NCI-H1092 treated with DMSO at 0.1 percent for 48 hours (cell line): ENCODE data around the gene PLEKHG4.

Source experiments
- DNase-seq: peaks from one replicate; lab custom pipeline; 2025; lab: John Stamatoyannopoulos, UW

Gene PLEKHG4

GRCh38 chr16:67244387-67245185 lies 34.7 kb upstream of the PLEKHG4 start:
- DNase-seq = no peak

DNA sequence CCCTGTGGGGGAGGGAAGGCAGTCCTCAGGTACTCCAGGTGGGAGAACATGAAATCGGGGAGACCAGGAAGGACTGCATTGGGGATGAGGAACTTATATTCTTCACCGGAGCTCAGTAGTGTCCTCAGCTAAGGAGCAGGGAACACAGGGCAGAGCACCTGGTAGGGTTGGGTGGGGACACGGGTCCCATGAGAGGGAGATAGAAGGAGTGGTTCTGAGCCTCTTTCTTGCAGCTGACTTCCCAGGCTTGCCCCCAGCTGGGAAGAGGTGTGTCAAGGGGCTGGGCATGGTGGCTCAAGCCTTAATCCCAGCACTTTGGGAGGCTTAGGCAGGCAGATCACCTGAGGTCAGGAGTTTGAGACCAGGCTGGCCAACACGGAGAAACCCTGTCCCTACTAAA lies 34.1 kb upstream of the PLEKHG4 start:
- no peak for DNase-seq

- DNase-seq = no peak
Measured at GRCh38 chr16:67245674-67246080, 33.7 kb upstream of the PLEKHG4 start.

DNA sequence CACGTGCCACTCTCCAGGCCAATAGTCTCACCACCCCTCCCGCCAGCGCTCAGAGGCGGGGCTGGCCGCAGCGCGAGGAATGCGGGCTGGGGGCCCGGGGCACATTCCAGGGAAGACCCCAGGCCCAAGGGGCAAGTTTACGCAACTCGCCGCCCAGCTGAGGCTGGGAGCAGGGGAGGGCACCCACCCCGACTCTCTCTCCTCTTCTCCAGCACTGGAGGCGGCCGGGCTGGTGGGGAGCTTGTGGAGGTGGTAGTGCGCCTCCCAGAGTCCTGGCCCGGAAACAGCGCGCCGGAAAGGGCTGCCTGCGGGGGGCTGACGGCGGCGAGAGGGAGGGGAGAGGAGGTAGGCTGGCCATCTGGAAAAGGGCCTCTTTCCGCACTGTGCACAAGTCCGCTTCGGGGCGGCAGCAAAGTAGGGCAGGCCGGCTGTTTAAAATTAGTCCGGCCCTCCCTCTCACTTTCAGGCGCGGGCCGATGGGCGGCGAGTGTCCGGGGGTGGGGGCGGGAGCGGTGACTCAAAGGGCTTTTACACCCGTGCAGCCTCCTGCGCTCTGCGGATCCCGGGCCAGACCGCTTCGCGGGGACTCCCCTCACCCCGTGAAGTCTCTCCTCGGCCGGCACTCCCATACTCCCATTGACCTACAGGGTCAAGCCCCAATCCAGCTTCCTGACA lies 33.1 kb upstream of the PLEKHG4 start:
- no peak for DNase-seq

GRCh38 chr16:67246756-67247191 lies 32.6 kb upstream of the PLEKHG4 start:
- no peak for DNase-seq

GRCh38 chr16:67247192-67248072 lies 31.9 kb upstream of the PLEKHG4 start, which contains the start of gene FHOD1:
TSS of gene FHOD1 (minus strand) at chr16:67247481. CDS start at chr16:67247410, 71 bp downstream.
- peak; percentile 57 for DNase-seq

GRCh38 chr16:67248073-67248400 lies 31.3 kb upstream of the PLEKHG4 start:
- no peak for DNase-seq

DNA sequence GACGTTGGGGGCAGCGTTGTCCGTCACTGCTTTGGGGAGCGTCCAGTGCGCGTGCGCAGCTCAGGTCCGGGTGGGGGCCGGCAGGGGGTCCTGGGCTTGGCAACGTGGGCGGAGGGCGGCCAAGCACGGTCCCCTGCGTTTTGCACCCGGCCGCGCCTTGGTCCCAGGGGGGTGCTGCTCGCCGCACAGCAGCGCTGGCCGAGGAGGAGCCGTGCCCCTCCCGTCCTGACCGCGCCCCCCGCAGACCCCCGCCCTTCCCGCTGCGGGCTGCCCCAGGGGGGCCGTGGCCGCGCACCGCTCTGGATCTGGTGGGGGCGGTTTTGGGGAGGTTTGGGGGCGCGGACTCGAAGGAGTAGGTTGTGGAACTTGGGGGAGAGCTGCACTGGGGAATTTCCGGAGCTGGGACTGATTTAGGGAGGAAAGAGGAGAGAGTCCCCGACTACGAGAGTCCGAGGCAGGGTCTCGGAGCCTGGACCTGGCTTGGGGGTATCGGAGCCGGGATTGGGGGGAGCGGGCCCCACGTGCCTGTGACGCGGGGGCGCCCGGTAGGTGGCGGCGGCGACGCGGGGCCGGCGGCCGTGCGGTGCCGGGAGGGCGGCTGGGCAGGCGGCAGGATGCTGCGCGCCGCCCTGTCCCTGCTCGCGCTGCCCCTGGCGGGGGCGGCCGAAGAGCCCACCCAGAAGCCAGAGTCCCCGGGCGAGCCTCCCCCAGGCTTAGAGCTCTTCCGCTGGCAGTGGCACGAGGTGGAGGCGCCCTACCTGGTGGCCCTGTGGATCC lies 30.7 kb upstream of the PLEKHG4 start, which contains the start of gene SLC9A5:
Gene SLC9A5 (plus strand): TSS at position 579 of the 777 bp plus-strand sequence. CDS start 36 bp downstream, at position 615.
- no peak for DNase-seq

GRCh38 chr16:67249178-67250044 lies 29.9 kb upstream of the PLEKHG4 start:
- DNase-seq = no peak

DNA sequence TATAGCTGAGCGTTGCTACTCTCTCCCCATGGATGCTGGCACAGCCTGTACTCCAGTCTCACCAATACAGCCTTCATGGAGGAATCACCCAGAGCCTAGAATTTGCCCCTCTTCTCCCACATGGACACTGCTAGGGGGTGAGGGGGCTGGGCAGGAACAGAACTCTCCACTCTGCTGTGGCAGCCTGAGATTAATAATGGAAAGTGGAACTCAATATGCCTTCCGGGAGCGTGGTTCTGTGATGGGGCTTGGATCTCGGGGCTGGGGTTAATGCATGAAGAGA lies 29.3 kb upstream of the PLEKHG4 start:
- no peak for DNase-seq

GRCh38 chr16:67252609-67253497 lies 26.5 kb upstream of the PLEKHG4 start:
- no peak for DNase-seq

DNA sequence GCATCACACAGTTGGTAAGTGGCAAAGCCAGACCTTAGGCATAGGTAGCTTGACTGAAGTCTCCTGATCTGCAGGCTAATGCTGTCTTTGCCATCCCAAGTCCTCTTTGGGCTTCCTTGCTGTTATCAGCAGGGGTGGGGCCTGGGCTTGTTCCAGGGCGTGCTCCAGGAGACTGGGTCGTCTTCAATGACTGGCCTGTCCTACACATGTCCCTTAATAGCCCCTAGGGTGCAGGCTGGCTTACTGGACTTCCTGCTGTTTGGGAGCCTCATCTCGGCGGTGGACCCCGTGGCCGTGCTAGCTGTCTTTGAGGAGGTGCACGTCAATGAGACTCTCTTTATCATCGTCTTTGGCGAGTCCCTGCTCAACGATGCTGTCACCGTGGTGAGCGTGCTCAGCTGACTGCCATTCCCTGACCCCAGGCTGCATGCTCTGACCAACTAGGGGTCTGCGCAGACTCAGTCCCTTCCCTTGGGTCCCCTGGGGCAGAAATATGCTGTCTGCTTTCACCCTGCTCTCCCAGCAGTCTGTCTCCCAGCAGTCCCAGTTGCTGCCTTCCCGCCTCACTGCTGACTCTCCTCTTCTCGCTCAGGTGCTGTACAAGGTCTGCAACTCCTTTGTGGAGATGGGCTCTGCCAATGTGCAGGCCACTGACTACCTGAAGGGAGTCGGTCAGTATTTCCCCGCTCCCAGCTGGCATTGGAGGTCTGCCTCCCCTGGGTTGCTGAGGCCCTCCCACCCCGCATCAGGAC lies 24.4 kb upstream of the PLEKHG4 start:
- no peak for DNase-seq

DNA sequence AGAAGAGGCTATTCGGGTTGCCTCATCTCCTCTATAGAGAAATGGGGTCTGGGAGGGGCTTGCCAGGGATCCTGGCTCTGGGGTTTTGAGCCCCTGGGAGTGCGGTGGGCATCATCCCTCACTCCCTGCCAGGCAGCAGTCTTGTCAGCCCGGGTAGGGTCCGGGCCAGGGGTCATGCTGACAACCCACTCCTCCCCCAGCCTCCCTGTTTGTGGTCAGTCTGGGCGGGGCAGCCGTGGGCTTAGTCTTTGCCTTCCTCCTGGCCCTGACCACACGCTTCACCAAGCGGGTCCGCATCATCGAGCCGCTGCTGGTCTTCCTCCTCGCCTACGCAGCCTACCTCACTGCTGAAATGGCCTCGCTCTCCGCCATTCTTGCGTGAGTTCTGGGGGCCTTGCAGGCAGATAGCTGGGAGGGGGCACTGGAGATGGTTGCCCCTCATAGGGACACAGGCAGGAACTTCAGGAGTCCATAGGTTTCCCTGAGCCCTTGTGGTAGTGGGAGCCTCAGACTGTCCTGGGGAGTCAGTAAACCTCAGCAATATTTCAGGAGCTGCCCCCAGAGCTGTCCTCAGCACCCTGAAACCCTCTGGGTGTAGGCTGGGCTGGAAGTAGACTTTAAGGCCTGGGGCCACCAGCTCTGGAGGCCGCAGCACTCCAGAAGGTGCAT lies 23.6 kb upstream of the PLEKHG4 start:
- DNase-seq = no peak

GRCh38 chr16:67256701-67257230 lies 22.6 kb upstream of the PLEKHG4 start:
- no peak for DNase-seq

GRCh38 chr16:67257486-67258160 lies 21.7 kb upstream of the PLEKHG4 start:
- DNase-seq = no peak

GRCh38 chr16:67258161-67258835 lies 21.0 kb upstream of the PLEKHG4 start:
- DNase-seq = no peak

GRCh38 chr16:67259705-67260104 lies 19.6 kb upstream of the PLEKHG4 start:
- DNase-seq = no peak
